CD14-positive monocyte (primary cell): ENCODE results near the gene CEP290. TPM values are rescaled to one million over a fixed set of nuclear protein-coding genes. Genes with fewer than 3 reads are reported as not detected.

Experiments
- DNase-seq, 3 donors: peaks; one replicate each; pipeline ENCODE4 v3.0.0-alpha.2; 2011 to 2022
- H2AFZ ChIP-seq: 2 replicates; pipeline ENCODE4 v1.6.0; 2012; ENCODE audit warnings: mild to moderate bottlenecking, low read depth, low read length, inconsistent platforms; ENCODE audit not compliant: insufficient read depth, poor library complexity, severe bottlenecking
- H3K27ac ChIP-seq, 2 donors: 1 replicate in 1 of 2; 2 replicates in 1 of 2; pipeline ENCODE4 v1.5.1; 2012 to 2013; ENCODE audit warnings: low read length in 2 of 2, control low read depth in 1 of 2, inconsistent platforms in 1 of 2, low read depth in 1 of 2, mild to moderate bottlenecking in 1 of 2
- H3K27me3 ChIP-seq, 2 donors: one replicate each; pipeline versions ENCODE4 v1.6.0 to v1.6.1; 2011 to 2013; ENCODE audit warnings: low read length in 2 of 2; ENCODE audit not compliant: control insufficient read depth in 2 of 2, insufficient read depth in 2 of 2
- H3K36me3 ChIP-seq, 2 donors: replicated peaks in 1 of 2; 1 replicate in 1 of 2; 2 replicates in 1 of 2; pipeline versions ENCODE4 v1.5.1 to v1.6.1; 2012 to 2013; ENCODE audit warnings: low read length in 2 of 2, control low read depth in 1 of 2, inconsistent platforms in 1 of 2, mild to moderate bottlenecking in 1 of 2; ENCODE audit not compliant: insufficient read depth in 2 of 2, control insufficient read depth in 1 of 2
- H3K4me1 ChIP-seq, 2 donors: 1 replicate in 1 of 2; 2 replicates in 1 of 2; pipeline versions ENCODE4 v1.5.1 to v1.6.1; 2012 to 2013; ENCODE audit warnings: low read length in 2 of 2, control low read depth in 1 of 2, inconsistent platforms in 1 of 2, mild to moderate bottlenecking in 1 of 2, moderate library complexity in 1 of 2; ENCODE audit not compliant: insufficient read depth in 2 of 2, control insufficient read depth in 1 of 2
- H3K4me2 ChIP-seq: replicated peaks from 2 replicates; pipeline ENCODE3; 2012; ENCODE audit warnings: low read length, moderate library complexity, mild to moderate bottlenecking; ENCODE audit not compliant: poor library complexity, severe bottlenecking; ENCODE audit errors: extremely low read depth
- H3K4me3 ChIP-seq, 3 experiments: fragments of 200-600 bp in 1 of 3; sonication (generic) in 1 of 3; replicated peaks in 1 of 3; 1 replicate in 2 of 3; 2 replicates in 1 of 3; pipeline ENCODE4 v1.5.1; 2011 to 2013; ENCODE audit warnings: low read length in 3 of 3, mild to moderate bottlenecking in 3 of 3, control low read depth in 2 of 3, low read depth in 2 of 3, inconsistent platforms in 1 of 3, moderate library complexity in 1 of 3
- H3K79me2 ChIP-seq: 2 replicates; pipeline ENCODE4 v1.6.0; 2012; ENCODE audit warnings: mild to moderate bottlenecking, control low read depth, inconsistent platforms, low read length, moderate library complexity; ENCODE audit not compliant: insufficient read depth
- H3K9ac ChIP-seq: 2 replicates; pipeline ENCODE4 v1.6.0; 2017; ENCODE audit warnings: low read length, mild to moderate bottlenecking; ENCODE audit not compliant: insufficient read depth, poor library complexity, severe bottlenecking
- H3K9me3 ChIP-seq, 2 donors: replicated peaks in 1 of 2; 1 replicate in 1 of 2; 2 replicates in 1 of 2; pipeline versions ENCODE4 v1.5.1 to v1.6.1; 2012 to 2013; ENCODE audit warnings: low read length in 2 of 2, control low read depth in 1 of 2; ENCODE audit not compliant: control insufficient read depth in 1 of 2, insufficient read depth in 1 of 2
- H4K20me1 ChIP-seq: 2 replicates; pipeline ENCODE4 v1.6.0; 2012; ENCODE audit warnings: mild to moderate bottlenecking, low read length, control low read depth, moderate library complexity; ENCODE audit not compliant: insufficient read depth
- H3K27ac Mint-ChIP-seq, 7 donors: one replicate each; pipeline ENCODE4 v1.8.0; 2020; ENCODE audit warnings: mild to moderate bottlenecking in 7 of 7, mixed read lengths in 7 of 7, moderate library complexity in 6 of 7, inconsistent platforms in 2 of 7
- H3K27me3 Mint-ChIP-seq, 3 donors: one replicate each; pipeline ENCODE4 v1.8.0; 2021 to 2022; ENCODE audit warnings: low read depth in 3 of 3, mild to moderate bottlenecking in 3 of 3, mixed read lengths in 3 of 3, moderate library complexity in 3 of 3, inconsistent platforms in 1 of 3
- H3K36me3 Mint-ChIP-seq, 2 donors: one replicate each; pipeline ENCODE4 v1.8.0; 2020; ENCODE audit warnings: mixed read lengths in 2 of 2, inconsistent platforms in 1 of 2, mild to moderate bottlenecking in 1 of 2
- H3K4me1 Mint-ChIP-seq: one replicate; pipeline ENCODE4 v1.8.0; 2020; ENCODE audit warnings: mild to moderate bottlenecking, mixed read lengths
- H3K4me3 Mint-ChIP-seq, 2 donors: one replicate each; pipeline ENCODE4 v1.8.0; 2020; ENCODE audit warnings: mild to moderate bottlenecking in 2 of 2, mixed read lengths in 2 of 2, moderate library complexity in 1 of 2
- H3K9me3 Mint-ChIP-seq, 7 donors: one replicate each; pipeline ENCODE4 v1.8.0; 2020 to 2022; ENCODE audit warnings: mixed read lengths in 7 of 7, mild to moderate bottlenecking in 6 of 7, moderate library complexity in 6 of 7, inconsistent platforms in 2 of 7
- CTCF ChIP-seq: fragments of 200-600 bp; IDR thresholded peaks from one replicate; pipeline ENCODE4 v1.8.0; 2022; ENCODE audit warnings: antibody characterized with exemption, mild to moderate bottlenecking
- WGBS: methylation state at CpG from one replicate; pipeline ENCODE4 v1.1.5; 2013; ENCODE audit warnings: missing lambda C conversion rate; ENCODE audit not compliant: insufficient coverage; 5-methylcytosine and 5-hydroxymethylcytosine counted together
- intact Hi-C, 2 donors: fragments of 100-400 bp; cut with micrococcal nuclease; formaldehyde crosslinking; loops; one replicate each; pipeline versions ENCODE4 v1.15.0 to v1.15.1; 2023
- polyA plus RNA-seq, 3 donors: library from polyadenylated mRNA; depleted of rRNA in 1 of 3; unstranded in 2 of 3; stranded (reverse) in 1 of 3; fragments of 300-500 nt in 2 of 3; fragments of >200 nt in 1 of 3; fragmentation: Illumina TruSeq in 2 of 3; gene quantifications; 1 replicate in 2 of 3; 2 replicates in 1 of 3; pipeline ENCODE4 v1.2.3, GENCODE V29; 2012 to 2021

The CEP290 gene
- polyA plus RNA-seq, 3 donors = 0.55 to 1.5 (median 0.71) TPM

DNA sequence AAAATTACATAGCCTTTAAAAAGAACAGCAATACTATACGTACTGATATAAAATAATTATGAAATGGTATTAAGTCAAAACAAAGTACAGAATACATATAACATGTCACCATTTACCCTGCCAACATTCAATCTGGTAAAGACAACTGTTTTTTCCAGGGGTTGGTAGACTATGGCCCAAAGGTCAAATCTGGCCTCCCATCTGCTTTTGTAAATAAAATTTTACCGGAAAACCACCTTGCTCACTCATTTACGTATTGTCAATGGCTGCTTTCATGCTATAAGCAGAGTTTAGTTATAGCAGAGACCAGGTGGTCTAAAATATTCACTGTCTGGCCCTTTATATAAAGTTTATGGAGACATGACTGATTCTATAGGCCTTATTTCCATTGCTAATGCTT is 14.0 kb downstream of the CEP290 start:
- H3K79me2 ChIP-seq = no peaks in the 10 kb centered on the region
- H4K20me1 ChIP-seq = no peaks in the 10 kb centered on the region
- no peak overlapping the region for H3K4me3 ChIP-seq
- H2AFZ ChIP-seq = no peak overlapping the region
- intact Hi-C loops = no loop called here
- DNase-seq = no peak
- TF ChIP-seq CTCF = no peak
- Mint-ChIP-seq H3K9me3 (no peaks in the 10 kb centered on the region), H3K36me3 (peaks cover 6% of the 10 kb centered on the region in 2 donors), H3K4me1 (no peaks in the 10 kb centered on the region), H3K4me3 (no peak overlapping the region), H3K27me3 (no peaks in the 10 kb centered on the region), H3K27ac (no peak overlapping the region)
- H3K27me3 ChIP-seq = no peaks in the 10 kb centered on the region
- no peaks in the 10 kb centered on the region for H3K9me3 ChIP-seq
- no peak overlapping the region for H3K27ac ChIP-seq
- H3K9ac ChIP-seq = no peak overlapping the region
- no CpG with 5 or more reads among the region's 3 CpGs for WGBS
- H3K36me3 ChIP-seq = peaks cover 3 to 5% of the 10 kb centered on the region in 2 donors
- no peaks in the 10 kb centered on the region for H3K4me1 ChIP-seq
- H3K4me2 ChIP-seq = no peak overlapping the region

- no peaks in the 10 kb centered on the region for H3K4me1 ChIP-seq
- no peaks in the 10 kb centered on the region for H3K9me3 ChIP-seq
- WGBS = 100% methylated on average over 3 of the region's 3 CpGs
- no peaks in the 10 kb centered on the region for H4K20me1 ChIP-seq
- H3K36me3 Mint-ChIP-seq = peaks cover 4 to 6% of the 10 kb centered on the region in 2 donors
- no peak overlapping the region for H3K4me2 ChIP-seq
- no peak for TF ChIP-seq CTCF
- no peak overlapping the region for H3K27ac ChIP-seq
- H3K4me3 ChIP-seq = no peak overlapping the region
- H3K27me3 ChIP-seq = no peaks in the 10 kb centered on the region
- H3K4me1 Mint-ChIP-seq = no peaks in the 10 kb centered on the region
- no peaks in the 10 kb centered on the region for H3K79me2 ChIP-seq
- intact Hi-C loops = no loop called here
- H3K27ac Mint-ChIP-seq = no peak overlapping the region
- no peaks in the 10 kb centered on the region for H3K9me3 Mint-ChIP-seq
- H2AFZ ChIP-seq = no peak overlapping the region
- H3K27me3 Mint-ChIP-seq = no peaks in the 10 kb centered on the region
- no peak overlapping the region for H3K4me3 Mint-ChIP-seq
- H3K36me3 ChIP-seq = peaks cover 3 to 5% of the 10 kb centered on the region in 2 donors
- DNase-seq = no peak
- H3K9ac ChIP-seq = no peak overlapping the region
Observed at GRCh38 chr12:88127099-88127498, 14.8 kb downstream of the CEP290 start.
